ENCODE results near the gene PRKN.

DNA sequence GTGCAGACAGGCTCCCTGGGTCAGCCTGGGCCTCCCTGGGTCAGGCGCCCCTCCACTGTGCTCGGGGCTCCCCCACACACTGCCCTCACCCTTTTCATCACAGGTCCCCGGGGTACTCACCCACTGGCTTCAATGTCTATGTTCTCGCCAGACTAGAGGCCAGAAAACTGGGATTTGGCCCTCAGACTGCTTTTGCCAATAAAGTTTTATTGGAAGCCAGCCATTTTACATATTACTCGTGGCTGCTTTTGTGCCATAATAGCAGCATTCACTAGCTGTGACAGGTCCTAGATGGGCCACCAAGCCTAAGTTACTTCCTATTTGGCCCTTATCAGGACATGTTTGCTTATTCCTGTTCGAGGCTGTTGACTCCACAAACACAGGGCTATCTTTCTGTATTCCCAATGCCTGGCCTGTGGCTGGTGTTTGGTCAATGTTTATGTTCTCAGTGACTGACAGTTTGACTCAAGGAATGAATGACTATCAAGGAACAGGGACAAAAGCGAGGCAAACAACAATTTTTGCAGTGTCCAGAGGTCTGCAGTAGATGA lies 928.6 kb downstream of the PRKN start:
- no peak for TF ChIP-seq EZH2 (IDR thresholded peaks at IDR 0.05; ENCODE audit: borderline replicate concordance, insufficient read depth, low read length, poor library complexity, severe bottlenecking)
- TF ChIP-seq, protein P1, sequence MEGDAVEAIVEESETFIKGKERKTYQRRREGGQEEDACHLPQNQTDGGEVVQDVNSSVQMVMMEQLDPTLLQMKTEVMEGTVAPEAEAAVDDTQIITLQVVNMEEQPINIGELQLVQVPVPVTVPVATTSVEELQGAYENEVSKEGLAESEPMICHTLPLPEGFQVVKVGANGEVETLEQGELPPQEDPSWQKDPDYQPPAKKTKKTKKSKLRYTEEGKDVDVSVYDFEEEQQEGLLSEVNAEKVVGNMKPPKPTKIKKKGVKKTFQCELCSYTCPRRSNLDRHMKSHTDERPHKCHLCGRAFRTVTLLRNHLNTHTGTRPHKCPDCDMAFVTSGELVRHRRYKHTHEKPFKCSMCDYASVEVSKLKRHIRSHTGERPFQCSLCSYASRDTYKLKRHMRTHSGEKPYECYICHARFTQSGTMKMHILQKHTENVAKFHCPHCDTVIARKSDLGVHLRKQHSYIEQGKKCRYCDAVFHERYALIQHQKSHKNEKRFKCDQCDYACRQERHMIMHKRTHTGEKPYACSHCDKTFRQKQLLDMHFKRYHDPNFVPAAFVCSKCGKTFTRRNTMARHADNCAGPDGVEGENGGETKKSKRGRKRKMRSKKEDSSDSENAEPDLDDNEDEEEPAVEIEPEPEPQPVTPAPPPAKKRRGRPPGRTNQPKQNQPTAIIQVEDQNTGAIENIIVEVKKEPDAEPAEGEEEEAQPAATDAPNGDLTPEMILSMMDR (IDR thresholded peaks at IDR 0.05; ENCODE audit: poor library complexity, severe bottlenecking): no peak
- TF ChIP-seq RAD21 (conservative IDR thresholded peaks at IDR 0.05): no peak
- TF ChIP-seq SMC3 (conservative IDR thresholded peaks at IDR 0.05; ENCODE audit: poor library complexity): no peak
- TF ChIP-seq, protein P2, sequence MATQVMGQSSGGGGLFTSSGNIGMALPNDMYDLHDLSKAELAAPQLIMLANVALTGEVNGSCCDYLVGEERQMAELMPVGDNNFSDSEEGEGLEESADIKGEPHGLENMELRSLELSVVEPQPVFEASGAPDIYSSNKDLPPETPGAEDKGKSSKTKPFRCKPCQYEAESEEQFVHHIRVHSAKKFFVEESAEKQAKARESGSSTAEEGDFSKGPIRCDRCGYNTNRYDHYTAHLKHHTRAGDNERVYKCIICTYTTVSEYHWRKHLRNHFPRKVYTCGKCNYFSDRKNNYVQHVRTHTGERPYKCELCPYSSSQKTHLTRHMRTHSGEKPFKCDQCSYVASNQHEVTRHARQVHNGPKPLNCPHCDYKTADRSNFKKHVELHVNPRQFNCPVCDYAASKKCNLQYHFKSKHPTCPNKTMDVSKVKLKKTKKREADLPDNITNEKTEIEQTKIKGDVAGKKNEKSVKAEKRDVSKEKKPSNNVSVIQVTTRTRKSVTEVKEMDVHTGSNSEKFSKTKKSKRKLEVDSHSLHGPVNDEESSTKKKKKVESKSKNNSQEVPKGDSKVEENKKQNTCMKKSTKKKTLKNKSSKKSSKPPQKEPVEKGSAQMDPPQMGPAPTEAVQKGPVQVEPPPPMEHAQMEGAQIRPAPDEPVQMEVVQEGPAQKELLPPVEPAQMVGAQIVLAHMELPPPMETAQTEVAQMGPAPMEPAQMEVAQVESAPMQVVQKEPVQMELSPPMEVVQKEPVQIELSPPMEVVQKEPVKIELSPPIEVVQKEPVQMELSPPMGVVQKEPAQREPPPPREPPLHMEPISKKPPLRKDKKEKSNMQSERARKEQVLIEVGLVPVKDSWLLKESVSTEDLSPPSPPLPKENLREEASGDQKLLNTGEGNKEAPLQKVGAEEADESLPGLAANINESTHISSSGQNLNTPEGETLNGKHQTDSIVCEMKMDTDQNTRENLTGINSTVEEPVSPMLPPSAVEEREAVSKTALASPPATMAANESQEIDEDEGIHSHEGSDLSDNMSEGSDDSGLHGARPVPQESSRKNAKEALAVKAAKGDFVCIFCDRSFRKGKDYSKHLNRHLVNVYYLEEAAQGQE (IDR thresholded peaks at IDR 0.05; ENCODE audit: borderline replicate concordance): no peak
- TF ChIP-seq TAF1 (IDR thresholded peaks at IDR 0.05; ENCODE audit: low read depth): no peak
- no peak for TF ChIP-seq EP300 (conservative IDR thresholded peaks at IDR 0.05; ENCODE audit: poor library complexity, severe bottlenecking)

Measured in neural cell (in vitro differentiated cells).